GM23248 (cell line): Measurements from ENCODE around the gene PES1. TPM values are rescaled to one million over a fixed set of nuclear protein-coding genes. Genes with fewer than 3 reads are reported as not detected.

Source experiments
- DNase-seq: peaks from one replicate; pipeline ENCODE4 v3.0.0-alpha.2; 2015
- H2AFZ ChIP-seq: fragments of 200-600 bp; sonication (generic); 2 replicates; pipeline ENCODE4 v1.6.1; 2016; ENCODE audit warnings: antibody characterized with exemption
- H3F3A ChIP-seq: fragments of 200-600 bp; sonication (generic); 2 replicates; pipeline ENCODE4 v1.6.1; 2016; ENCODE audit warnings: mild to moderate bottlenecking, antibody characterized with exemption, mixed run types; ENCODE audit not compliant: insufficient read depth
- H3K27ac ChIP-seq: fragments of 200-600 bp; sonication (generic); 2 replicates; pipeline ENCODE4 v1.5.1; 2016; ENCODE audit warnings: mild to moderate bottlenecking
- H3K27me3 ChIP-seq: fragments of 200-600 bp; sonication (generic); replicated peaks from 2 replicates; pipeline ENCODE4 v1.6.1; 2016; ENCODE audit warnings: mild to moderate bottlenecking; ENCODE audit not compliant: insufficient read depth
- H3K36me3 ChIP-seq: fragments of 200-600 bp; sonication (generic); 2 replicates; pipeline ENCODE4 v1.6.1; 2016; ENCODE audit warnings: low read depth, mild to moderate bottlenecking
- H3K4me1 ChIP-seq: fragments of 200-600 bp; sonication (generic); 2 replicates; pipeline ENCODE4 v1.6.1; 2016; ENCODE audit warnings: mild to moderate bottlenecking; ENCODE audit not compliant: insufficient read depth
- H3K4me2 ChIP-seq: fragments of 200-600 bp; sonication (generic); one replicate; pipeline ENCODE4 v1.6.1; 2016; ENCODE audit warnings: mild to moderate bottlenecking; ENCODE audit not compliant: unreplicated experiment
- H3K4me3 ChIP-seq: fragments of 200-600 bp; sonication (generic); 2 replicates; pipeline ENCODE4 v1.5.1; 2016; ENCODE audit warnings: mild to moderate bottlenecking
- H3K79me2 ChIP-seq: fragments of 200-600 bp; sonication (generic); 2 replicates; pipeline ENCODE4 v1.6.1; 2016; ENCODE audit warnings: mild to moderate bottlenecking; ENCODE audit not compliant: insufficient read depth
- H3K9ac ChIP-seq: fragments of 200-600 bp; sonication (generic); 2 replicates; pipeline ENCODE4 v1.6.1; 2016; ENCODE audit warnings: mild to moderate bottlenecking
- H3K9me2 ChIP-seq: fragments of 200-600 bp; sonication (generic); 2 replicates; pipeline ENCODE4 v1.6.1; 2016; ENCODE audit warnings: mixed run types, mild to moderate bottlenecking, moderate library complexity; ENCODE audit not compliant: insufficient read depth
- H3K9me3 ChIP-seq: fragments of 200-600 bp; sonication (generic); one replicate; pipeline ENCODE4 v1.6.1; 2017; ENCODE audit warnings: low read depth
- H4K20me1 ChIP-seq: fragments of 200-600 bp; sonication (generic); 2 replicates; pipeline ENCODE4 v1.6.0; 2016; ENCODE audit not compliant: insufficient read depth
- EZH2 ChIP-seq: fragments of 200-600 bp; sonication (generic); IDR thresholded peaks from 2 replicates; pipeline ENCODE4 v1.6.1; 2018; ENCODE audit warnings: antibody characterized with exemption, mild to moderate bottlenecking; ENCODE audit not compliant: insufficient read depth, poor library complexity, severe bottlenecking
- EZH2phosphoT487 ChIP-seq: fragments of 200-600 bp; sonication (generic); IDR thresholded peaks from 2 replicates; pipeline ENCODE4 v1.6.1; 2018; ENCODE audit warnings: antibody characterized with exemption, moderate library complexity, mild to moderate bottlenecking, low read depth; ENCODE audit not compliant: insufficient read depth
- WGBS, 2 experiments: methylation state at CpG; one replicate each; pipeline ENCODE4 v1.1.6; 2015 to 2017; ENCODE audit warnings: low lambda C conversion rate in 2 of 2, low coverage in 1 of 2; ENCODE audit errors: missing lambda C conversion rate in 2 of 2; 5-methylcytosine and 5-hydroxymethylcytosine counted together
- in situ Hi-C: fragments of 300-500 bp; cut with MboI; formaldehyde crosslinking; loops from 2 replicates; pipeline ENCODE4 v1.15.0; 2020
- polyA plus RNA-seq: library from polyadenylated mRNA; unstranded; fragments of >200 nt; fragmentation: Nextera tagmentation; extraction: Ambion mirVana; gene quantifications from 2 replicates; pipeline ENCODE4 v1.2.1, GENCODE V29; 2016
- total RNA-seq: library from RNA; depleted of rRNA; stranded (reverse); fragments of >200 nt; shearing (Covaris generic); gene quantifications from 2 replicates; pipeline ENCODE4 v1.2.3, GENCODE V29; 2014

Gene PES1
- total and polyA plus RNA-seq, 2 experiments from 2014 or later, result 67.8 to 83.7 TPM

DNA sequence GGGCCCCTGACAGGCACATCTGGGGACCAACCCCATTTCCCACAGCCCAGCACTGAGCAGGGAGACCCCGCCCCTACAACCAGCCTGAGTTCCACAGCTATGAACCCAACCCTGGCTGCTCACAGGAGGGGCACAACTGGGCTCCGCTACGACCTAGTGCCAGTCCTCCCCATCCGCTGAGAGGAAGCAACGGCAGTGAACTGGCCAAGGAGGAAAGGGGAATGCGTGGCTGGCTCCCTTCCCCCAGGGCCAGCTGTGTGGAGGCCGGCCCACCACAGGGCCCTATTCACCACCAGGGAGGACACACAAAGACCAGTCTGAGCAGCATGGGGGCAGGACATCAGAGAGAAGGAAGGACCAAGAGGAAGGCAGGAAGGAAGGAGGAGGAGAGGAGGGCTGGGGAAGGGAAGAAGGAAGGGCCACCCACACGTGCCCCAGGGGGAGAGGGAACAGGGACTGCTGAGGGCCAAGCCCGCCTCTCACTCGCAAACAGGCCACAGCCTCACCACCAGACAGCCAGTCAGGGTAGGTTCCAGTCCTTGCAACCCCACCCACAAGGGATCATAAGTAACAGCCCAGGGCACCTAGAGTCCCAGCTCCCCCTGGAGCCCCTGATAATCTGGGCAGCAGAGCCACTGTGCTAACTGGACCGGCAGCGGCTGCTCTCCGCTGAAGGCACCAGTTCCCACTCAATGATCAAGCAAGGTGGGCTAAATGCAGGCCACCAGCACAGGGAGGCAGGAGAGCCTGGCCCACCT is 8.7 kb downstream of the PES1 start:
- peaks cover 4% of the 10 kb centered on the region; the same call in 1 of the 2 replicates for H3K79me2 ChIP-seq
- in situ Hi-C loops, result no loop called here
- H3K4me2 ChIP-seq, result no peak overlapping the region
- no peak for DNase-seq
- 76 to 79% methylated on average over 13 of the region's 13 CpGs for WGBS, 2 experiments
- no peaks in the 10 kb centered on the region for H3K27me3 ChIP-seq
- no peaks in the 10 kb centered on the region for H3K9me2 ChIP-seq
- H3K4me1 ChIP-seq, result no peaks in the 10 kb centered on the region
- H3K9me3 ChIP-seq, result no peaks in the 10 kb centered on the region
- H3K36me3 ChIP-seq, result peaks cover 39% of the 10 kb centered on the region
- no peak overlapping the region for H2AFZ ChIP-seq
- no peak for TF ChIP-seq EZH2phosphoT487
- no peak for TF ChIP-seq EZH2
- no peaks in the 10 kb centered on the region for H3F3A ChIP-seq
- no peak overlapping the region for H3K9ac ChIP-seq
- H4K20me1 ChIP-seq, result no peaks in the 10 kb centered on the region
- no peak overlapping the region for H3K4me3 ChIP-seq
- H3K27ac ChIP-seq, result no peak overlapping the region

GRCh38 chr22:30582051-30582450 is 9.7 kb downstream of the PES1 start:
- Histone ChIP-seq H3K27ac (no peak overlapping the region), H4K20me1 (no peaks in the 10 kb centered on the region), H3K4me1 (no peaks in the 10 kb centered on the region), H3K4me3 (no peak overlapping the region), H3K4me2 (no peak overlapping the region), H3F3A (no peaks in the 10 kb centered on the region), H3K9me3 (no peaks in the 10 kb centered on the region), H3K36me3 (peaks cover 30% of the 10 kb centered on the region), H3K79me2 (no peaks in the 10 kb centered on the region), H3K9ac (no peak overlapping the region), H3K27me3 (no peaks in the 10 kb centered on the region), H3K9me2 (no peaks in the 10 kb centered on the region), H2AFZ (no peak overlapping the region)
- no peak for TF ChIP-seq EZH2phosphoT487
- TF ChIP-seq EZH2, result no peak
- 83 to 85% methylated on average over 5 to 6 of the region's 6 CpGs for WGBS, 2 experiments
- DNase-seq, result no peak
- in situ Hi-C loops, result no loop called here

DNA sequence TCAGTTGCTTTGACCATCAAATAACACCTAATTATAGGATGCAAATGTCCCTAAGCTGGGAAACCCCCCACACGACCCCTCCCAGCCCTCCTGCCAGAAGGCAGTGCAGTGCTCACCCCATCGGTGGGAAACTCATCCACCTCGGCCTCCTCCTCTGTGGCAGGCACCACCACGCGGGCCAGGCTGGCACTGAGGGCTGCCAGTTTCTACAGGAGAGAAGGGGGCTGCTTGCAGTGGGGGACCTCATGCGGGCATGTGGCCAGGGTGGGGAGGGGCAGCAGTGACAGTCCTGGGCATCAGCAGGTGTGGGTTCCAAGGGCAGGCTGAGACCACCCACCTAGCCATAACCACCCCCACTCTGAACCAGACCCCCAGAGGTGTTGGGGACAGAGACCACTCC is 10.8 kb downstream of the PES1 start:
- in situ Hi-C loops, result no loop called here
- H3K27ac ChIP-seq, result no peak overlapping the region

GRCh38 chr22:30578481-30578880 is 13.2 kb downstream of the PES1 start:
- Histone ChIP-seq H3F3A (no peaks in the 10 kb centered on the region), H4K20me1 (no peaks in the 10 kb centered on the region), H3K9me3 (no peaks in the 10 kb centered on the region), H3K9me2 (no peaks in the 10 kb centered on the region), H3K79me2 (no peaks in the 10 kb centered on the region), H2AFZ (no peak overlapping the region), H3K27me3 (no peaks in the 10 kb centered on the region), H3K4me3 (no peak overlapping the region), H3K9ac (no peak overlapping the region), H3K36me3 (peaks cover 16% of the 10 kb centered on the region; the same call in 1 of the 2 replicates), H3K27ac (no peak overlapping the region), H3K4me1 (no peaks in the 10 kb centered on the region), H3K4me2 (no peak overlapping the region)
- DNase-seq, result no peak
- in situ Hi-C loops, result no loop called here
- 96 to 97% methylated on average over 12 of the region's 12 CpGs for WGBS, 2 experiments
- TF ChIP-seq EZH2phosphoT487, result no peak
- TF ChIP-seq EZH2, result no peak

More for the DNA sequence above, 10.8 kb downstream of the PES1 start:
- Histone ChIP-seq H3K9ac (no peak overlapping the region), H3K9me3 (no peaks in the 10 kb centered on the region), H2AFZ (no peak overlapping the region), H3K36me3 (peaks cover 18% of the 10 kb centered on the region; the same call in 1 of the 2 replicates), H3K9me2 (no peaks in the 10 kb centered on the region), H4K20me1 (no peaks in the 10 kb centered on the region), H3K27me3 (no peaks in the 10 kb centered on the region), H3K4me1 (no peaks in the 10 kb centered on the region), H3F3A (no peaks in the 10 kb centered on the region), H3K79me2 (no peaks in the 10 kb centered on the region), H3K4me3 (no peak overlapping the region), H3K4me2 (no peak overlapping the region)
- TF ChIP-seq EZH2phosphoT487 (no peak), EZH2 (no peak)
- WGBS, 2 experiments, result 68 to 75% methylated on average over 5 to 6 of the region's 6 CpGs
- DNase-seq, result no peak
